ENCODE data around the gene CACNA1E. TPM values are rescaled to one million over a fixed set of nuclear protein-coding genes. Genes with fewer than 3 reads are reported as not detected.

CACNA1E gene
- total and polyA plus RNA-seq, 2 experiments from 2014 or later, result 0.32 to 1.1 TPM

DNA sequence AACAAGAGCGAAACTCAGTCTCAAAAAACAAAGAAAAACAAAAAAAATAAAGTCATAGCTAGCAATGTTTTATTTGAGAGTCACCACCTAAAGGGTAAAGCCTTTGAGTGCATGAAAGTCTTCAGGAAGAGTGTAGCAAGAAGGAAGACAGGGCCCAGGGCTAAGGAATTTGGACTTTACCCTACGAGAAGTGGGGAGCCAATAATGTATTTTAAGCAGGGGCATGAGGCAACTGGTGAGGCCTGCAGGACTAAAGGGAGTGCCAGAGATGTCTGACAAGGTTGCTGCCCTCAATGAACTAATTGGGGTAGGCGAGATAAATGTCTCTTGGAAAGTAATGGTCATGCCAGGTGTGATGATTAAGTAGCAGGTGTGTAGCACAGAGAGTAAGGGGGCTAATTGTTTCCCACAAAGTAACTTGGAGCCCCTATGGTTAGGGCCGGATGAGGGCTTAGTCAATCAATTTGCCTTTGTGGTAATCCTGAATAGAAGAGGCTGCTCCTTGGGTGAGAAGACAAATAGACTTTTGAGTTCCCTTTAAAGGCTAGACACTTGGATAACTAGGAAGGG lies 31.6 kb upstream of the CACNA1E start (continued):
- TF ChIP-seq, protein P1, sequence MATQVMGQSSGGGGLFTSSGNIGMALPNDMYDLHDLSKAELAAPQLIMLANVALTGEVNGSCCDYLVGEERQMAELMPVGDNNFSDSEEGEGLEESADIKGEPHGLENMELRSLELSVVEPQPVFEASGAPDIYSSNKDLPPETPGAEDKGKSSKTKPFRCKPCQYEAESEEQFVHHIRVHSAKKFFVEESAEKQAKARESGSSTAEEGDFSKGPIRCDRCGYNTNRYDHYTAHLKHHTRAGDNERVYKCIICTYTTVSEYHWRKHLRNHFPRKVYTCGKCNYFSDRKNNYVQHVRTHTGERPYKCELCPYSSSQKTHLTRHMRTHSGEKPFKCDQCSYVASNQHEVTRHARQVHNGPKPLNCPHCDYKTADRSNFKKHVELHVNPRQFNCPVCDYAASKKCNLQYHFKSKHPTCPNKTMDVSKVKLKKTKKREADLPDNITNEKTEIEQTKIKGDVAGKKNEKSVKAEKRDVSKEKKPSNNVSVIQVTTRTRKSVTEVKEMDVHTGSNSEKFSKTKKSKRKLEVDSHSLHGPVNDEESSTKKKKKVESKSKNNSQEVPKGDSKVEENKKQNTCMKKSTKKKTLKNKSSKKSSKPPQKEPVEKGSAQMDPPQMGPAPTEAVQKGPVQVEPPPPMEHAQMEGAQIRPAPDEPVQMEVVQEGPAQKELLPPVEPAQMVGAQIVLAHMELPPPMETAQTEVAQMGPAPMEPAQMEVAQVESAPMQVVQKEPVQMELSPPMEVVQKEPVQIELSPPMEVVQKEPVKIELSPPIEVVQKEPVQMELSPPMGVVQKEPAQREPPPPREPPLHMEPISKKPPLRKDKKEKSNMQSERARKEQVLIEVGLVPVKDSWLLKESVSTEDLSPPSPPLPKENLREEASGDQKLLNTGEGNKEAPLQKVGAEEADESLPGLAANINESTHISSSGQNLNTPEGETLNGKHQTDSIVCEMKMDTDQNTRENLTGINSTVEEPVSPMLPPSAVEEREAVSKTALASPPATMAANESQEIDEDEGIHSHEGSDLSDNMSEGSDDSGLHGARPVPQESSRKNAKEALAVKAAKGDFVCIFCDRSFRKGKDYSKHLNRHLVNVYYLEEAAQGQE (IDR thresholded peaks at IDR 0.05; ENCODE audit: unreplicated experiment), result no peak
- TF ChIP-seq NANOG (IDR thresholded peaks at IDR 0.05; ENCODE audit: borderline replicate concordance) (no peak), EZH2phosphoT487 (IDR thresholded peaks at IDR 0.05; ENCODE audit: unreplicated experiment) (no peak), STAT1 (IDR thresholded peaks at IDR 0.05; ENCODE audit: unreplicated experiment) (no peak), EZH2 (IDR thresholded peaks at IDR 0.05; ENCODE audit: low read depth, unreplicated experiment) (no peak)
- TF ChIP-seq, protein P2, sequence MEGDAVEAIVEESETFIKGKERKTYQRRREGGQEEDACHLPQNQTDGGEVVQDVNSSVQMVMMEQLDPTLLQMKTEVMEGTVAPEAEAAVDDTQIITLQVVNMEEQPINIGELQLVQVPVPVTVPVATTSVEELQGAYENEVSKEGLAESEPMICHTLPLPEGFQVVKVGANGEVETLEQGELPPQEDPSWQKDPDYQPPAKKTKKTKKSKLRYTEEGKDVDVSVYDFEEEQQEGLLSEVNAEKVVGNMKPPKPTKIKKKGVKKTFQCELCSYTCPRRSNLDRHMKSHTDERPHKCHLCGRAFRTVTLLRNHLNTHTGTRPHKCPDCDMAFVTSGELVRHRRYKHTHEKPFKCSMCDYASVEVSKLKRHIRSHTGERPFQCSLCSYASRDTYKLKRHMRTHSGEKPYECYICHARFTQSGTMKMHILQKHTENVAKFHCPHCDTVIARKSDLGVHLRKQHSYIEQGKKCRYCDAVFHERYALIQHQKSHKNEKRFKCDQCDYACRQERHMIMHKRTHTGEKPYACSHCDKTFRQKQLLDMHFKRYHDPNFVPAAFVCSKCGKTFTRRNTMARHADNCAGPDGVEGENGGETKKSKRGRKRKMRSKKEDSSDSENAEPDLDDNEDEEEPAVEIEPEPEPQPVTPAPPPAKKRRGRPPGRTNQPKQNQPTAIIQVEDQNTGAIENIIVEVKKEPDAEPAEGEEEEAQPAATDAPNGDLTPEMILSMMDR (conservative IDR thresholded peaks at IDR 0.05; ENCODE audit: low read depth in 2 of 2), result no peak

DNA sequence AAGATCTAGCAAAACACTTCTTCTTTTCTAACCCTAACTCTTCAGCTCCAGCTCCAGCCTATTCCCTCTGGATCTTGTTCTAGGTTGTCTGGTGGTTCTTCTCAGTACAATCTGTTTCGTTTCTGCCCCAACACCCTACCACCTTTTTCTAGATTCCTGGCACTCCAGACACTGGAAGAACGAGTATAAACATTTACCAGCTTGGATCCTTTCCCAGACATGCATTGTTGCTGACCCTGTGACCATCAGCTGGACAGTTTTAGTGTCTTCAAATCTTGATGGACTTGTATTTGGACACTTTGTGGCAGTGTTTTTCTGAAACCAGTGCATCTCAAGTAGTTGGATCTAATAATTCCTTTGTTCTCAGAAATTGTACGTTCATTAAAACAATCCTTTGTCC lies 30.6 kb upstream of the CACNA1E start:
- peaks cover 1% of the 10 kb centered on the region for H3K27me3 Mint-ChIP-seq (ENCODE audit: insufficient read depth, low read depth, poor library complexity)
- H3K4me1 Mint-ChIP-seq, result no peaks in the 10 kb centered on the region
- Histone ChIP-seq H3K36me3 (ENCODE audit: insufficient read depth) (no peaks in the 10 kb centered on the region), H3K4me1 (ENCODE audit: insufficient read depth) (no peaks in the 10 kb centered on the region), H3K4me2 (no peak overlapping the region), H3K79me2 (replicated peaks; ENCODE audit: insufficient read depth) (no peaks in the 10 kb centered on the region), H4K20me1 (replicated peaks; ENCODE audit: insufficient read depth) (no peaks in the 10 kb centered on the region), H3K27me3 (ENCODE audit: insufficient read depth) (no peaks in the 10 kb centered on the region), H3K4me3 (no peak overlapping the region), H3F3A (replicated peaks; ENCODE audit: low read depth) (no peaks in the 10 kb centered on the region), H3K27ac (ENCODE audit: low read depth) (no peak overlapping the region), H3K9me2 (ENCODE audit: insufficient read depth) (0 out of 2 replicates have a peak, but pooled peaks cover 4% of the 10 kb centered on the region), H2AFZ (no peak overlapping the region)
- no peak overlapping the region for H3K4me3 Mint-ChIP-seq
- H3K27ac Mint-ChIP-seq, result no peak overlapping the region
- DNase-seq (ENCODE audit: low spot score) (no peak), ATAC-seq (no peak)
- no peaks in the 10 kb centered on the region for H3K36me3 Mint-ChIP-seq (ENCODE audit: low read depth)
- H3K9me3 Mint-ChIP-seq, result peaks cover 15% of the 10 kb centered on the region
- TF ChIP-seq CREB1 (CRISPR knock-in tag; IDR thresholded peaks at IDR 0.05; ENCODE audit: low read depth) (no peak), POLR2AphosphoS5 (IDR thresholded peaks at IDR 0.05; ENCODE audit: low read depth) (no peak), EZH2 (IDR thresholded peaks at IDR 0.05; ENCODE audit: low read depth, unreplicated experiment) (no peak), EZH2phosphoT487 (IDR thresholded peaks at IDR 0.05; ENCODE audit: unreplicated experiment) (no peak)
- TF ChIP-seq, protein P2 (conservative IDR thresholded peaks at IDR 0.05; ENCODE audit: low read depth in 2 of 2), result no peak
- TF ChIP-seq, protein P3, sequence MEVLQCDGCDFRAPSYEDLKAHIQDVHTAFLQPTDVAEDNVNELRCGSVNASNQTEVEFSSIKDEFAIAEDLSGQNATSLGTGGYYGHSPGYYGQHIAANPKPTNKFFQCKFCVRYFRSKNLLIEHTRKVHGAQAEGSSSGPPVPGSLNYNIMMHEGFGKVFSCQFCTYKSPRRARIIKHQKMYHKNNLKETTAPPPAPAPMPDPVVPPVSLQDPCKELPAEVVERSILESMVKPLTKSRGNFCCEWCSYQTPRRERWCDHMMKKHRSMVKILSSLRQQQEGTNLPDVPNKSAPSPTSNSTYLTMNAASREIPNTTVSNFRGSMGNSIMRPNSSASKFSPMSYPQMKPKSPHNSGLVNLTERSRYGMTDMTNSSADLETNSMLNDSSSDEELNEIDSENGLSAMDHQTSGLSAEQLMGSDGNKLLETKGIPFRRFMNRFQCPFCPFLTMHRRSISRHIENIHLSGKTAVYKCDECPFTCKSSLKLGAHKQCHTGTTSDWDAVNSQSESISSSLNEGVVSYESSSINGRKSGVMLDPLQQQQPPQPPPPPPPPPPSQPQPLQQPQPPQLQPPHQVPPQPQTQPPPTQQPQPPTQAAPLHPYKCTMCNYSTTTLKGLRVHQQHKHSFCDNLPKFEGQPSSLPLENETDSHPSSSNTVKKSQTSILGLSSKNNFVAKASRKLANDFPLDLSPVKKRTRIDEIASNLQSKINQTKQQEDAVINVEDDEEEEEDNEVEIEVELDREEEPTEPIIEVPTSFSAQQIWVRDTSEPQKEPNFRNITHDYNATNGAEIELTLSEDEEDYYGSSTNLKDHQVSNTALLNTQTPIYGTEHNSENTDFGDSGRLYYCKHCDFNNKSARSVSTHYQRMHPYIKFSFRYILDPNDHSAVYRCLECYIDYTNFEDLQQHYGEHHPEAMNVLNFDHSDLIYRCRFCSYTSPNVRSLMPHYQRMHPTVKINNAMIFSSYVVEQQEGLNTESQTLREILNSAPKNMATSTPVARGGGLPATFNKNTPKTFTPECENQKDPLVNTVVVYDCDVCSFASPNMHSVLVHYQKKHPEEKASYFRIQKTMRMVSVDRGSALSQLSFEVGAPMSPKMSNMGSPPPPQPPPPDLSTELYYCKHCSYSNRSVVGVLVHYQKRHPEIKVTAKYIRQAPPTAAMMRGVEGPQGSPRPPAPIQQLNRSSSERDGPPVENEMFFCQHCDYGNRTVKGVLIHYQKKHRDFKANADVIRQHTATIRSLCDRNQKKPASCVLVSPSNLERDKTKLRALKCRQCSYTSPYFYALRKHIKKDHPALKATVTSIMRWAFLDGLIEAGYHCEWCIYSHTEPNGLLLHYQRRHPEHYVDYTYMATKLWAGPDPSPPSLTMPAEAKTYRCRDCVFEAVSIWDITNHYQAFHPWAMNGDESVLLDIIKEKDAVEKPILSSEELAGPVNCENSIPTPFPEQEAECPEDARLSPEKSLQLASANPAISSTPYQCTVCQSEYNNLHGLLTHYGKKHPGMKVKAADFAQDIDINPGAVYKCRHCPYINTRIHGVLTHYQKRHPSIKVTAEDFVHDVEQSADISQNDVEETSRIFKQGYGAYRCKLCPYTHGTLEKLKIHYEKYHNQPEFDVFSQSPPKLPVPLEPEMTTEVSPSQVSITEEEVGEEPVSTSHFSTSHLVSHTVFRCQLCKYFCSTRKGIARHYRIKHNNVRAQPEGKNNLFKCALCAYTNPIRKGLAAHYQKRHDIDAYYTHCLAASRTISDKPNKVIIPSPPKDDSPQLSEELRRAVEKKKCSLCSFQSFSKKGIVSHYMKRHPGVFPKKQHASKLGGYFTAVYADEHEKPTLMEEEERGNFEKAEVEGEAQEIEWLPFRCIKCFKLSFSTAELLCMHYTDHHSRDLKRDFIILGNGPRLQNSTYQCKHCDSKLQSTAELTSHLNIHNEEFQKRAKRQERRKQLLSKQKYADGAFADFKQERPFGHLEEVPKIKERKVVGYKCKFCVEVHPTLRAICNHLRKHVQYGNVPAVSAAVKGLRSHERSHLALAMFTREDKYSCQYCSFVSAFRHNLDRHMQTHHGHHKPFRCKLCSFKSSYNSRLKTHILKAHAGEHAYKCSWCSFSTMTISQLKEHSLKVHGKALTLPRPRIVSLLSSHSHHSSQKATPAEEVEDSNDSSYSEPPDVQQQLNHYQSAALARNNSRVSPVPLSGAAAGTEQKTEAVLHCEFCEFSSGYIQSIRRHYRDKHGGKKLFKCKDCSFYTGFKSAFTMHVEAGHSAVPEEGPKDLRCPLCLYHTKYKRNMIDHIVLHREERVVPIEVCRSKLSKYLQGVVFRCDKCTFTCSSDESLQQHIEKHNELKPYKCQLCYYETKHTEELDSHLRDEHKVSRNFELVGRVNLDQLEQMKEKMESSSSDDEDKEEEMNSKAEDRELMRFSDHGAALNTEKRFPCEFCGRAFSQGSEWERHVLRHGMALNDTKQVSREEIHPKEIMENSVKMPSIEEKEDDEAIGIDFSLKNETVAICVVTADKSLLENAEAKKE (CRISPR knock-in tag; IDR thresholded peaks at IDR 0.05), result no peak
